HEK293 (cell line): ENCODE data around the gene LIPJ.

Experiments used
- BCL11B ChIP-seq: fragments of 450-650 bp; formaldehyde crosslinking; IDR thresholded peaks from 2 replicates; pipeline ENCODE4 v1.5.1; 2016; ENCODE audit warnings: low read depth, missing biosample characterization, missing genetic modification characterization
- GLI4 ChIP-seq: fragments of 450-650 bp; formaldehyde crosslinking; IDR thresholded peaks from 2 replicates; pipeline ENCODE4 v1.5.1; 2016; ENCODE audit warnings: missing biosample characterization, missing genetic modification characterization
- HOXC10 ChIP-seq: sonication (generic); formaldehyde crosslinking; IDR thresholded peaks from 2 replicates; pipeline ENCODE4 v1.8.1; 2023; ENCODE audit warnings: mild to moderate bottlenecking, missing genetic modification reagents
- MZF1 ChIP-seq: fragments of 450-650 bp; formaldehyde crosslinking; IDR thresholded peaks from 2 replicates; pipeline ENCODE4 v1.5.1; 2017; ENCODE audit warnings: missing biosample characterization, missing genetic modification characterization, borderline replicate concordance
- PATZ1 ChIP-seq: fragments of 450-650 bp; formaldehyde crosslinking; IDR thresholded peaks from 2 replicates; pipeline ENCODE4 v1.5.1; 2016; ENCODE audit warnings: missing biosample characterization, missing genetic modification characterization
- SP2 ChIP-seq: fragments of 450-650 bp; formaldehyde crosslinking; IDR thresholded peaks from 2 replicates; pipeline ENCODE4 v1.5.1; 2016; ENCODE audit warnings: missing biosample characterization, missing genetic modification characterization
- ZBTB17 ChIP-seq: fragments of 450-650 bp; formaldehyde crosslinking; IDR thresholded peaks from 2 replicates; pipeline ENCODE4 v1.5.1; 2016; ENCODE audit warnings: missing biosample characterization, missing genetic modification characterization
- ZIC2 ChIP-seq: fragments of 450-650 bp; formaldehyde crosslinking; IDR thresholded peaks from 2 replicates; pipeline ENCODE4 v1.5.1; 2016; ENCODE audit warnings: missing biosample characterization, missing genetic modification characterization
- ZNF114 ChIP-seq: fragments of 450-650 bp; formaldehyde crosslinking; IDR thresholded peaks from 2 replicates; pipeline ENCODE4 v1.5.0; 2017; ENCODE audit warnings: missing biosample characterization, missing genetic modification characterization
- ZNF140 ChIP-seq: fragments of 450-650 bp; formaldehyde crosslinking; IDR thresholded peaks from 2 replicates; pipeline ENCODE4 v1.5.1; 2016; ENCODE audit warnings: missing biosample characterization, missing genetic modification characterization
- ZNF146 ChIP-seq: fragments of 450-650 bp; formaldehyde crosslinking; IDR thresholded peaks from 2 replicates; pipeline ENCODE4 v1.5.1; 2016; ENCODE audit warnings: missing biosample characterization, missing genetic modification characterization
- ZNF155 ChIP-seq: fragments of 450-650 bp; formaldehyde crosslinking; IDR thresholded peaks from 2 replicates; pipeline ENCODE4 v1.5.1; 2016; ENCODE audit warnings: missing biosample characterization, missing genetic modification characterization
- ZNF184 ChIP-seq: fragments of 450-650 bp; IDR thresholded peaks from 2 replicates; pipeline ENCODE4 v1.5.1; 2018; ENCODE audit warnings: missing biosample characterization, mild to moderate bottlenecking, missing genetic modification characterization
- ZNF202 ChIP-seq: fragments of 450-650 bp; formaldehyde crosslinking; IDR thresholded peaks from 2 replicates; pipeline ENCODE4 v1.5.1; 2016; ENCODE audit warnings: missing biosample characterization, missing genetic modification characterization, borderline replicate concordance
- ZNF221 ChIP-seq: fragments of 450-650 bp; formaldehyde crosslinking; IDR thresholded peaks from 2 replicates; pipeline ENCODE4 v1.5.1; 2017; ENCODE audit warnings: missing biosample characterization, missing genetic modification characterization, borderline replicate concordance
- ZNF311 ChIP-seq: fragments of 450-650 bp; formaldehyde crosslinking; IDR thresholded peaks from 2 replicates; pipeline ENCODE4 v1.5.1; 2017; ENCODE audit warnings: missing biosample characterization, missing genetic modification characterization, borderline replicate concordance
- ZNF366 ChIP-seq: fragments of 450-650 bp; formaldehyde crosslinking; conservative IDR thresholded peaks from 2 replicates; pipeline ENCODE4 v1.5.1; 2016; ENCODE audit warnings: missing biosample characterization, missing genetic modification characterization
- ZNF488 ChIP-seq: fragments of 450-650 bp; formaldehyde crosslinking; IDR thresholded peaks from 2 replicates; pipeline ENCODE4 v1.5.1; 2016; ENCODE audit warnings: missing biosample characterization, missing genetic modification characterization
- ZNF501 ChIP-seq: fragments of 450-650 bp; formaldehyde crosslinking; IDR thresholded peaks from 2 replicates; pipeline ENCODE4 v1.5.1; 2016; ENCODE audit warnings: missing biosample characterization, missing genetic modification characterization
- ZNF521 ChIP-seq: fragments of 450-650 bp; formaldehyde crosslinking; IDR thresholded peaks from 2 replicates; pipeline ENCODE4 v1.5.1; 2017; ENCODE audit warnings: missing biosample characterization, mild to moderate bottlenecking, missing genetic modification characterization
- ZNF610 ChIP-seq: fragments of 450-650 bp; formaldehyde crosslinking; IDR thresholded peaks from 2 replicates; pipeline ENCODE4 v1.5.1; 2016; ENCODE audit warnings: missing biosample characterization, missing genetic modification characterization, borderline replicate concordance
- ZNF621 ChIP-seq: fragments of 450-650 bp; formaldehyde crosslinking; IDR thresholded peaks from 2 replicates; pipeline ENCODE4 v1.5.1; 2017; ENCODE audit warnings: missing biosample characterization, missing genetic modification characterization
- ZNF623 ChIP-seq: fragments of 450-650 bp; formaldehyde crosslinking; IDR thresholded peaks from 2 replicates; pipeline ENCODE4 v1.5.1; 2016; ENCODE audit warnings: missing biosample characterization, missing genetic modification characterization
- ZNF626 ChIP-seq: fragments of 450-650 bp; sonication (Bioruptor Pico); formaldehyde crosslinking; IDR thresholded peaks from 2 replicates; pipeline ENCODE4 v1.5.1; 2018; ENCODE audit warnings: missing biosample characterization, missing genetic modification characterization, inconsistent platforms
- ZNF645 ChIP-seq: fragments of 450-650 bp; formaldehyde crosslinking; IDR thresholded peaks from 2 replicates; pipeline ENCODE4; 2016; ENCODE audit warnings: missing biosample characterization, missing genetic modification characterization
- ZNF658 ChIP-seq: fragments of 450-650 bp; formaldehyde crosslinking; IDR thresholded peaks from 2 replicates; pipeline ENCODE4; 2016; ENCODE audit warnings: missing biosample characterization, missing genetic modification characterization
- ZNF660 ChIP-seq: fragments of 450-650 bp; IDR thresholded peaks from 2 replicates; pipeline ENCODE4 v1.5.1; 2018; ENCODE audit warnings: missing biosample characterization, mild to moderate bottlenecking, missing genetic modification characterization
- ZNF837 ChIP-seq: fragments of 450-650 bp; formaldehyde crosslinking; IDR thresholded peaks from 2 replicates; pipeline ENCODE4 v1.5.1; 2016; ENCODE audit warnings: missing biosample characterization, missing genetic modification characterization
- ZSCAN23 ChIP-seq: fragments of 450-650 bp; formaldehyde crosslinking; IDR thresholded peaks from 2 replicates; pipeline ENCODE4 v1.5.1; 2016; ENCODE audit warnings: missing biosample characterization, missing genetic modification characterization
- ZXDB ChIP-seq: fragments of 450-650 bp; formaldehyde crosslinking; IDR thresholded peaks from 2 replicates; pipeline ENCODE4 v1.5.1; 2016; ENCODE audit warnings: missing biosample characterization, missing genetic modification characterization
- TF ChIP-seq, protein P1 (sequence below): fragments of 450-650 bp; formaldehyde crosslinking; IDR thresholded peaks from 2 replicates; pipeline ENCODE4 v1.5.1; 2016; ENCODE audit warnings: missing biosample characterization, missing genetic modification characterization
- TF ChIP-seq, protein P2 (sequence below): fragments of 450-650 bp; formaldehyde crosslinking; IDR thresholded peaks from 2 replicates; pipeline ENCODE4 v1.5.1; 2016; ENCODE audit warnings: missing biosample characterization, missing genetic modification characterization
- TF ChIP-seq, protein P3 (sequence below): sonication (generic); formaldehyde crosslinking; IDR thresholded peaks from 2 replicates; pipeline ENCODE4 v1.8.1; 2022; ENCODE audit warnings: mild to moderate bottlenecking, moderate library complexity, missing genetic modification reagents

LIPJ gene

GRCh38 chr10:88542522-88542921 lies 44.0 kb upstream of the LIPJ start (continued):
- no peak for TF ChIP-seq ZNF366 (tag by site-specific recombination)
- TF ChIP-seq, protein P1, sequence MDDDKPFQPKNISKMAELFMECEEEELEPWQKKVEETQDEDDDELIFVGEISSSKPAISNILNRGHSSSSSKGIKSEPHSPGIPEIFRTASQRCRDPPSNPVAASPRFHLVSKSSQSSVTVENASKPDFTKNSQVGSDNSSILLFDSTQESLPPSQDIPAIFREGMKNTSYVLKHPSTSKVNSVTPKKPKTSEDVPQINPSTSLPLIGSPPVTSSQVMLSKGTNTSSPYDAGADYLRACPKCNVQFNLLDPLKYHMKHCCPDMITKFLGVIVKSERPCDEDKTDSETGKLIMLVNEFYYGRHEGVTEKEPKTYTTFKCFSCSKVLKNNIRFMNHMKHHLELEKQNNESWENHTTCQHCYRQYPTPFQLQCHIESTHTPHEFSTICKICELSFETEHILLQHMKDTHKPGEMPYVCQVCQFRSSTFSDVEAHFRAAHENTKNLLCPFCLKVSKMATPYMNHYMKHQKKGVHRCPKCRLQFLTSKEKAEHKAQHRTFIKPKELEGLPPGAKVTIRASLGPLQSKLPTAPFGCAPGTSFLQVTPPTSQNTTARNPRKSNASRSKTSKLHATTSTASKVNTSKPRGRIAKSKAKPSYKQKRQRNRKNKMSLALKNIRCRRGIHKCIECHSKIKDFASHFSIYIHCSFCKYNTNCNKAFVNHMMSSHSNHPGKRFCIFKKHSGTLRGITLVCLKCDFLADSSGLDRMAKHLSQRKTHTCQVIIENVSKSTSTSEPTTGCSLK = no peak
- TF ChIP-seq ZNF623 (tag by site-specific recombination) = no peak
- TF ChIP-seq, protein P2, sequence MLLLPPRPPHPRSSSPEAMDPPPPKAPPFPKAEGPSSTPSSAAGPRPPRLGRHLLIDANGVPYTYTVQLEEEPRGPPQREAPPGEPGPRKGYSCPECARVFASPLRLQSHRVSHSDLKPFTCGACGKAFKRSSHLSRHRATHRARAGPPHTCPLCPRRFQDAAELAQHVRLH = no peak
- no peak for TF ChIP-seq ZNF626 (tag by site-specific recombination)
- TF ChIP-seq ZIC2 (tag by site-specific recombination) = no peak
- TF ChIP-seq ZNF155 (tag by site-specific recombination) = no peak
- no peak for TF ChIP-seq SP2 (tag by site-specific recombination)
- peak; percentile 51; the same call in 1 of the 2 replicates for TF ChIP-seq MZF1 (tag by site-specific recombination)
- no peak for TF ChIP-seq ZNF202 (tag by site-specific recombination)
- no peak for TF ChIP-seq ZNF501 (tag by site-specific recombination)
- TF ChIP-seq ZXDB (tag by site-specific recombination) = peak; percentile 86
- no peak for TF ChIP-seq ZNF184 (tag by site-specific recombination)
- no peak for TF ChIP-seq ZNF488 (tag by site-specific recombination)
- TF ChIP-seq PATZ1 (tag by site-specific recombination) = no peak
- TF ChIP-seq ZNF140 (tag by site-specific recombination) = no peak
- TF ChIP-seq, protein P3, sequence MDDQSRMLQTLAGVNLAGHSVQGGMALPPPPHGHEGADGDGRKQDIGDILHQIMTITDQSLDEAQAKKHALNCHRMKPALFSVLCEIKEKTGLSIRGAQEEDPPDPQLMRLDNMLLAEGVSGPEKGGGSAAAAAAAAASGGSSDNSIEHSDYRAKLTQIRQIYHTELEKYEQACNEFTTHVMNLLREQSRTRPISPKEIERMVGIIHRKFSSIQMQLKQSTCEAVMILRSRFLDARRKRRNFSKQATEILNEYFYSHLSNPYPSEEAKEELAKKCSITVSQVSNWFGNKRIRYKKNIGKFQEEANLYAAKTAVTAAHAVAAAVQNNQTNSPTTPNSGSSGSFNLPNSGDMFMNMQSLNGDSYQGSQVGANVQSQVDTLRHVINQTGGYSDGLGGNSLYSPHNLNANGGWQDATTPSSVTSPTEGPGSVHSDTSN (CRISPR knock-in tag) = no peak
- no peak for TF ChIP-seq GLI4 (tag by site-specific recombination)
- no peak for TF ChIP-seq ZNF146 (tag by site-specific recombination)
- TF ChIP-seq BCL11B (tag by site-specific recombination) = peak; percentile 66; the same call in 1 of the 2 replicates
- TF ChIP-seq ZNF645 = no peak
- TF ChIP-seq ZNF311 = no peak
- TF ChIP-seq ZNF621 = no peak
- no peak for TF ChIP-seq HOXC10 (CRISPR knock-in tag)
- TF ChIP-seq ZNF114 = no peak
- no peak for TF ChIP-seq ZNF221
- no peak for TF ChIP-seq ZNF660
- no peak for TF ChIP-seq ZNF658
- peak; percentile 51 for TF ChIP-seq ZBTB17
- TF ChIP-seq ZNF610 (tag by site-specific recombination) = no peak
- TF ChIP-seq ZNF837 = no peak
- no peak for TF ChIP-seq ZSCAN23 (tag by site-specific recombination)
- TF ChIP-seq ZNF521 (tag by site-specific recombination) = no peak
